Vagina (tissue), 2 donors: ENCODE data around the gene PON2. TPM values are rescaled to one million over a fixed set of nuclear protein-coding genes. Genes with fewer than 3 reads are reported as not detected.

Experiments
- DNase-seq, 2 donors: peaks; one replicate each; pipeline ENCODE4 v3.0.0-alpha.2; 2017; ENCODE audit errors: extremely low spot score in 2 of 2
- H3K27ac ChIP-seq: fragments of 200-600 bp; sonication (generic); one replicate; pipeline ENCODE4 v1.5.1; 2019
- H3K27me3 ChIP-seq: fragments of 200-600 bp; sonication (generic); one replicate; pipeline ENCODE4 v1.5.1; 2019
- H3K36me3 ChIP-seq, 2 donors: fragments of 200-600 bp; sonication (generic); one replicate each; pipeline ENCODE4 v1.5.1; 2017 to 2019
- H3K4me1 ChIP-seq: fragments of 200-600 bp; sonication (generic); one replicate; pipeline ENCODE4 v1.5.1; 2019
- H3K4me3 ChIP-seq, 2 donors: fragments of 200-600 bp; sonication (generic); 1 replicate in 1 of 2; 2 replicates in 1 of 2; pipeline ENCODE4 v1.5.1; 2016 to 2019
- H3K9me3 ChIP-seq: fragments of 200-600 bp; sonication (generic); one replicate; pipeline ENCODE4 v1.5.1; 2019
- CTCF ChIP-seq, 3 experiments: fragments of 450-650 bp in 2 of 3; fragments of 200-600 bp in 1 of 3; sonication (generic) in 1 of 3; IDR thresholded peaks; one replicate each; pipeline ENCODE4 v1.5.1; 2017 to 2019; ENCODE audit warnings: antibody characterized with exemption in 3 of 3, mild to moderate bottlenecking in 2 of 3, moderate library complexity in 2 of 3
- POLR2A ChIP-seq, 2 donors: fragments of 450-650 bp; IDR thresholded peaks; one replicate each; pipeline ENCODE4 v1.6.1; 2017; ENCODE audit warnings: antibody characterized with exemption in 2 of 2, mild to moderate bottlenecking in 2 of 2, moderate library complexity in 2 of 2
- POLR2AphosphoS5 ChIP-seq, 2 donors: sonication (generic); formaldehyde crosslinking; IDR thresholded peaks; one replicate each; pipeline ENCODE4 v1.9.0; 2017; ENCODE audit warnings: antibody characterized with exemption in 2 of 2, mild to moderate bottlenecking in 2 of 2, low read depth in 1 of 2; ENCODE audit not compliant: insufficient read depth in 1 of 2
- intact Hi-C: fragments of 100-400 bp; cut with DNase I; formaldehyde crosslinking; loops from one replicate; pipeline ENCODE4 v1.15.1; 2023
- total RNA-seq: library from RNA; depleted of rRNA; stranded (reverse); fragments of >200 nt; gene quantifications from one replicate; pipeline ENCODE4 v1.2.3, GENCODE V29; 2016

PON2 gene
- total RNA-seq, 1 donor from 2014 or later = 77.3 TPM

GRCh38 chr7:95427914-95428516 lies 6.8 kb downstream of the PON2 start:
- H3K36me3 ChIP-seq = no peaks in the 10 kb centered on the region
- no peaks in the 10 kb centered on the region for H3K4me1 ChIP-seq
- no peaks in the 10 kb centered on the region for H3K9me3 ChIP-seq
- H3K27ac ChIP-seq = no peak overlapping the region
- intact Hi-C loops = no loop called here
- no peak for DNase-seq
- no peak overlapping the region for H3K4me3 ChIP-seq
- H3K27me3 ChIP-seq = no peaks in the 10 kb centered on the region
- TF ChIP-seq CTCF (IDR thresholded peaks at IDR 0.05) = no peak
- TF ChIP-seq POLR2A (IDR thresholded peaks at IDR 0.05) = no peak

- Histone ChIP-seq H3K9me3 (no peaks in the 10 kb centered on the region), H3K36me3 (no peaks in the 10 kb centered on the region), H3K4me1 (no peaks in the 10 kb centered on the region), H3K27ac (no peak overlapping the region), H3K27me3 (no peaks in the 10 kb centered on the region), H3K4me3 (no peak overlapping the region)
- DNase-seq = no peak
- TF ChIP-seq POLR2A (IDR thresholded peaks at IDR 0.05) (no peak), POLR2AphosphoS5 (IDR thresholded peaks at IDR 0.05; ENCODE audit: insufficient read depth in 1 of 2, low read depth in 1 of 2) (no peak), CTCF (IDR thresholded peaks at IDR 0.05) (no peak)
- intact Hi-C loops = no loop called here
Measured at GRCh38 chr7:95427166-95427565, 7.7 kb downstream of the PON2 start.

- Histone ChIP-seq H3K4me1 (no peaks in the 10 kb centered on the region), H3K4me3 (no peak overlapping the region), H3K9me3 (no peaks in the 10 kb centered on the region), H3K27me3 (no peaks in the 10 kb centered on the region), H3K36me3 (no peaks in the 10 kb centered on the region), H3K27ac (no peak overlapping the region)
- intact Hi-C loops = no loop called here
- no peak for DNase-seq
- no peak for TF ChIP-seq POLR2AphosphoS5 (IDR thresholded peaks at IDR 0.05; ENCODE audit: insufficient read depth in 1 of 2, low read depth in 1 of 2)
- TF ChIP-seq POLR2A (IDR thresholded peaks at IDR 0.05) = no peak
- TF ChIP-seq CTCF (IDR thresholded peaks at IDR 0.05) = no peak
Measured at GRCh38 chr7:95425694-95426093, 9.1 kb downstream of the PON2 start.

GRCh38 chr7:95424716-95425115 lies 10.1 kb downstream of the PON2 start:
- intact Hi-C loops = no loop called here
- Histone ChIP-seq H3K4me3 (no peak overlapping the region), H3K9me3 (no peaks in the 10 kb centered on the region), H3K27ac (no peak overlapping the region), H3K4me1 (no peaks in the 10 kb centered on the region), H3K27me3 (no peaks in the 10 kb centered on the region), H3K36me3 (no peaks in the 10 kb centered on the region)
- DNase-seq = no peak
- no peak for TF ChIP-seq POLR2AphosphoS5 (IDR thresholded peaks at IDR 0.05; ENCODE audit: insufficient read depth in 1 of 2, low read depth in 1 of 2)
- TF ChIP-seq POLR2A (IDR thresholded peaks at IDR 0.05) = no peak
- no peak for TF ChIP-seq CTCF (IDR thresholded peaks at IDR 0.05)

GRCh38 chr7:95421847-95422444 lies 12.9 kb downstream of the PON2 start:
- no peaks in the 10 kb centered on the region for H3K36me3 ChIP-seq
- no peak overlapping the region for H3K4me3 ChIP-seq
- TF ChIP-seq POLR2AphosphoS5 (IDR thresholded peaks at IDR 0.05; ENCODE audit: insufficient read depth in 1 of 2, low read depth in 1 of 2) = no peak
- TF ChIP-seq CTCF (IDR thresholded peaks at IDR 0.05) = no peak
- TF ChIP-seq POLR2A (IDR thresholded peaks at IDR 0.05) = no peak
- DNase-seq = no peak
- no peak overlapping the region for H3K27ac ChIP-seq
- no peaks in the 10 kb centered on the region for H3K9me3 ChIP-seq
- no peaks in the 10 kb centered on the region for H3K27me3 ChIP-seq
- intact Hi-C loops = no loop called here
- H3K4me1 ChIP-seq = no peaks in the 10 kb centered on the region
